Measurements from ENCODE around the gene TCP11L2. TPM values are rescaled to one million over a fixed set of nuclear protein-coding genes. Genes with fewer than 3 reads are reported as not detected.
A peak's percentile ranks its signal among the peaks of the same experiment; 100 is the strongest.

Gene TCP11L2
- total and polyA plus RNA-seq, 8 donors = 21.3 to 49.5 (median 28.3) TPM

DNA sequence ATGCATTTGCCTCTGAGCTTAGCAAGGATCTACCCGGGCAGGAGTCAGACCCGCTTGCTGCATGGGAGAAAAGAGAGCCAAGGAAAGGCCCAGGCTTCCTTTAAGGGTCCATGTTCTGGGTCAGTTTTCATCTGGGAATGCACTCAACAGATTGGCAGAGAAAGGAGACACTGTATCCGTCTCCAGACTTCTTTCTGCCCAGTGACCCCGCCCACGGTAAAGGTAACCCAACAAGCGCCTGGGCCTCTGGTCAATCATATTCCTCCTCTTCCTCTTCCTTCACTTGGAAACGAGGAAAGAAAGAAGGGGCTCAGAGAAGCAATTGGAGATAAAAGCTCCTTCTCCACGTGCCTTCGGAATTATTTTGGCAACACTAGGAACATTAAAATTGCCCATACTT, 27.1 kb upstream of the TCP11L2 start:
- no peak overlapping the region for H3K4me3 ChIP-seq
- no peaks in the 10 kb centered on the region for H3K9me3 ChIP-seq
- DNase-seq (no peak), ATAC-seq (no peak)
- no peaks in the 10 kb centered on the region for H3K36me3 ChIP-seq
- no peaks in the 10 kb centered on the region for H3K27me3 ChIP-seq
- intact Hi-C loops (cut with DNase I) = no loop called here
- H3K4me1 ChIP-seq = peaks cover 0 to 22% of the 10 kb centered on the region in 2 donors
- TF ChIP-seq, protein P1, sequence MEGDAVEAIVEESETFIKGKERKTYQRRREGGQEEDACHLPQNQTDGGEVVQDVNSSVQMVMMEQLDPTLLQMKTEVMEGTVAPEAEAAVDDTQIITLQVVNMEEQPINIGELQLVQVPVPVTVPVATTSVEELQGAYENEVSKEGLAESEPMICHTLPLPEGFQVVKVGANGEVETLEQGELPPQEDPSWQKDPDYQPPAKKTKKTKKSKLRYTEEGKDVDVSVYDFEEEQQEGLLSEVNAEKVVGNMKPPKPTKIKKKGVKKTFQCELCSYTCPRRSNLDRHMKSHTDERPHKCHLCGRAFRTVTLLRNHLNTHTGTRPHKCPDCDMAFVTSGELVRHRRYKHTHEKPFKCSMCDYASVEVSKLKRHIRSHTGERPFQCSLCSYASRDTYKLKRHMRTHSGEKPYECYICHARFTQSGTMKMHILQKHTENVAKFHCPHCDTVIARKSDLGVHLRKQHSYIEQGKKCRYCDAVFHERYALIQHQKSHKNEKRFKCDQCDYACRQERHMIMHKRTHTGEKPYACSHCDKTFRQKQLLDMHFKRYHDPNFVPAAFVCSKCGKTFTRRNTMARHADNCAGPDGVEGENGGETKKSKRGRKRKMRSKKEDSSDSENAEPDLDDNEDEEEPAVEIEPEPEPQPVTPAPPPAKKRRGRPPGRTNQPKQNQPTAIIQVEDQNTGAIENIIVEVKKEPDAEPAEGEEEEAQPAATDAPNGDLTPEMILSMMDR (IDR thresholded peaks at IDR 0.05) = no peak
- no peak overlapping the region for H3K27ac ChIP-seq

- no peak overlapping the region for H3K4me3 ChIP-seq
- intact Hi-C loops (cut with DNase I) = no loop called here
- H3K27me3 ChIP-seq = no peaks in the 10 kb centered on the region
- DNase-seq = no peak
- TF ChIP-seq, protein P1 (IDR thresholded peaks at IDR 0.05) = no peak
- no peak overlapping the region for H3K27ac ChIP-seq
- no peaks in the 10 kb centered on the region for H3K9me3 ChIP-seq
- H3K4me1 ChIP-seq = peaks cover 0 to 22% of the 10 kb centered on the region in 2 donors
- ATAC-seq = no peak
- no peaks in the 10 kb centered on the region for H3K36me3 ChIP-seq
These were observed 26.3 kb upstream of the TCP11L2 start for GRCh38 chr12:106276032-106276740.

DNA sequence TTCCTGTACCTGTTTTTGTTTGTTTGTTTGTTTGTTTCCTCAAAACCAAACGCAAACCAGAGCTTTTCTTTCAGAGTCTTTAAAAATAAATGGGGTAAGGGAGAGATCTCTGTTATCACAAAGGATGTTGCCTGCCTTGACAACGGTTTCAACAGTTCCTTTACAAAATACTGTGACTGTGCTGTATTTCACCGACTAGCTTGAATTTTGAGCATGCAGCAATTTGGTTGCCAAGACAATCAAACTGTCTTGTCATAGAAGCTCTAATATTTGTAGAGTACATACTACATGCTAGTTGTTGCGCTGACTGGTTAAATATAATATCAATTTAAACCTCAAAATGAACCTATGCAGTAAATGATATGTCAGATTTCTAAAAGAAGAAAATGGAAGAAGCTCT, 22.4 kb upstream of the TCP11L2 start:
- intact Hi-C loops (cut with DNase I) = loop anchor here in 1 of 2 donors (2.0 kb wide), 1 partner anchor 53 kb away; no protein-coding TSS in a partner anchor
- Histone ChIP-seq H3K4me3 (no peak overlapping the region), H3K27ac (peak overlapping the region in 1 of 2 donors; percentile 82), H3K36me3 (no peaks in the 10 kb centered on the region), H3K4me1 (peaks cover 0 to 20% of the 10 kb centered on the region in 2 donors), H3K9me3 (no peaks in the 10 kb centered on the region), H3K27me3 (no peaks in the 10 kb centered on the region)
- DNase-seq (no peak), ATAC-seq (no peak)
- TF ChIP-seq, protein P1 (IDR thresholded peaks at IDR 0.05) = no peak

DNA sequence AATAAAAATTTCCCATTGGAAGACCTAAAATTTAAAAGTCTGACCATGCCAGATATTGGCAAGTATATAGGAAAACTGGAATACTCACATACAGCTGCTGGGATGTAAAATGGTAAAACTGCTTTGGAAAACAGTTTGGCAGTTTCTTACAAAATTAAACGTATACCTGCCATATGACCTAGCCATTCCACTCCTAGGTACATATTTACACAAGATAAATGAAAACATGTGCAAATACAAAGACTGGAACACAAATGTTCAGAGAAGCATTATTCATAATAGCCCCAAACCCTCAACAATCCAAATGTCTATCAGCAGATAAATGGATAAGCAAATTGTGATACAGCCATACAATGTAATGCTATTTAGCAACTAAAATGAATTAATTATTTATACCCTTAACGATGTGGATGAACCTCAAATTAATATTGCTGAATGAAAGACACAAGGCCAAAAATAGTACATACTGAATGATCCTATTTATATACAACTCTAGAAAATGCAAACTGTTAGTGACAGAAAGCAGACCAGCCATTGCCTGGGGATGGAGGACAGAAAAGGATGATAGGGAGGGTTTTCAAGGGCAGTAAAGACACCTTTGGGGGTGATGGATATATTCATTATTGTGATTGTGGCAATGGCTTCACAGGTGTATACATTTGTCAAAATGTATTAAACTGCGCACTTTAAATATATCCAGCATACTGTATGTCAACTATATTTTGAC, 21.3 kb upstream of the TCP11L2 start:
- Histone ChIP-seq H3K4me3 (no peak overlapping the region), H3K9me3 (no peaks in the 10 kb centered on the region), H3K27ac (peak overlapping the region in 1 of 2 donors; percentile 82), H3K27me3 (no peaks in the 10 kb centered on the region), H3K36me3 (no peaks in the 10 kb centered on the region), H3K4me1 (peaks cover 0 to 16% of the 10 kb centered on the region in 2 donors)
- no peak for ATAC-seq
- intact Hi-C loops (cut with DNase I) = loop anchor here in 1 of 2 donors (2.0 kb wide), 1 partner anchor 54 kb away; no protein-coding TSS in a partner anchor
- TF ChIP-seq, protein P1 (IDR thresholded peaks at IDR 0.05) = no peak
- DNase-seq = no peak

GRCh38 chr12:106281804-106282203, 20.7 kb upstream of the TCP11L2 start:
- intact Hi-C loops (cut with DNase I) = loop anchor here in 1 of 2 donors (2.0 kb wide), 1 partner anchor 55 kb away; no protein-coding TSS in a partner anchor
- DNase-seq (no peak), ATAC-seq (peak; percentile 30)
- no peaks in the 10 kb centered on the region for H3K27me3 ChIP-seq
- peak overlapping the region in 1 of 2 donors; percentile 0 for H3K27ac ChIP-seq
- H3K4me1 ChIP-seq = peaks cover 0 to 16% of the 10 kb centered on the region in 2 donors
- H3K4me3 ChIP-seq = no peak overlapping the region
- TF ChIP-seq, protein P1 (IDR thresholded peaks at IDR 0.05) = no peak
- no peaks in the 10 kb centered on the region for H3K9me3 ChIP-seq
- H3K36me3 ChIP-seq = no peaks in the 10 kb centered on the region

Data from left lung (tissue), 10 donors.